GM21447 (cell line): ENCODE measurements around the gene ABCA5.
"Not testable (repeated sequence)": the region's sequence is repeated elsewhere in the genome, so short reads cannot be mapped to it uniquely, and the experiment has no call there.

Experiments
- ATAC-seq: cut with Tn5 transposase; IDR thresholded peaks from one replicate; pipeline ENCODE4 v1.9.1; 2021; ENCODE audit not compliant: unreplicated experiment

Gene ABCA5

DNA sequence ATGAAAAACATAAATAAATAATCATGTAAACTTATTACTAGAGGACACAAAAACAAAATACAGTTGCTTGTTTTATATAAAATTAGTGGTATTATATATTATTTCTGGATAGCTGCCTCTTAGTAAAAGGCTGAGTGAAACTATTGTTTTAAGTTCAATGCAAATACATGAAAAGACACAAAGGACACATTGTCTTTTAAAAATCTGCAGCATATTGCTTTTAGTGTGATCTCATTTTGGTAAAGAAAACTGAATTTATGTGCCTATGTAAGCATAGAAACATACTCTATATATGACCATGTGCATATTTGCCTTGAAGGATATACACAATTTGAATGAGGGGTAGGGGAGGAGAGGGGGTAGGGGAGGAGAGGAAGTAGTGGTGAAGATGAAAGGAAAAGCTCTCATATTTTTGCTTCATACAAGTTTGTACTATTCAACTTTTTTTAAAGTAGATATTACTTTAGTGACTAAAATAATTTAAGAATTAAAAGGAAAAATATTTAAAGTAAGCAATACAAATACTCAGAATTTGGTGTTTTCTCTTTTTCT lies 104.2 kb downstream of the ABCA5 start:
- ATAC-seq: no peak

DNA sequence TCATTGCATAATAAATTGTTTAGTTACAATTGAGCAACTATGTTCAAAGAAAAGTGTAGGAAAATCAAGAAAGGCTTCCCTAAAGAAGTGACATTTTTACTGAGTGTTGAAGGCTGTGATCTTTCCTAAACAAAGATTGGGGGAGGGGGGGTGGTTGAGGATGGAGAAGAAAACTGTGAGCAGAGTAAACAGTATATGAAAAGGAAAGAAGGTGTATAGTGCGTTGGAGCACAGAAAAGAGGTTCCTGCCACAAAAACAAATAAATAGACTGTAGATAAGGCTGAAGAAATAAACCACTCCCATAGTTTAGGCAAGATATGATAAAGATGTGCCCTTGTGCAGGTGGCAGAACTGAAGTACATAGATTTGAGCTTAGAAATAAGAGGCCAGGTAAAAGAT lies 106.8 kb downstream of the ABCA5 start:
- no peak for ATAC-seq

DNA sequence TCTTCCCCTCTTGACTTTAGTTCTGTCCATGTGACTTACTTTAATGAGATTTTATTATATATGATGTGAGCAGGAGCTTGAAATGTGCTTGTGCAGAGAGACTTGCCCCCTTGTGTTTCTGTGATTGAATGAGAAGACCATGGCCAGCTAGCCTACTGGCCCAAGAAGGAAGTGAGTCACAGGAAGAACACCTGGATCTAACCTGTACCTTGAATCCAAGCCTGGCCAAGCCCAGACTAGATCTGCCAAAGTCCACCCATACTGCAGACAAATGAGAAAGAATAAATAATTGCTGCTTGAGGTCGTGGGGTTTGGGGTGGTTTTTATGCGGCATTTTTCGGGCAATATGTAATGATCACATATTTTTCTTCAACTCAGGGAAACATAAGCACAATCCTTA lies 107.9 kb downstream of the ABCA5 start:
- no peak for ATAC-seq

DNA sequence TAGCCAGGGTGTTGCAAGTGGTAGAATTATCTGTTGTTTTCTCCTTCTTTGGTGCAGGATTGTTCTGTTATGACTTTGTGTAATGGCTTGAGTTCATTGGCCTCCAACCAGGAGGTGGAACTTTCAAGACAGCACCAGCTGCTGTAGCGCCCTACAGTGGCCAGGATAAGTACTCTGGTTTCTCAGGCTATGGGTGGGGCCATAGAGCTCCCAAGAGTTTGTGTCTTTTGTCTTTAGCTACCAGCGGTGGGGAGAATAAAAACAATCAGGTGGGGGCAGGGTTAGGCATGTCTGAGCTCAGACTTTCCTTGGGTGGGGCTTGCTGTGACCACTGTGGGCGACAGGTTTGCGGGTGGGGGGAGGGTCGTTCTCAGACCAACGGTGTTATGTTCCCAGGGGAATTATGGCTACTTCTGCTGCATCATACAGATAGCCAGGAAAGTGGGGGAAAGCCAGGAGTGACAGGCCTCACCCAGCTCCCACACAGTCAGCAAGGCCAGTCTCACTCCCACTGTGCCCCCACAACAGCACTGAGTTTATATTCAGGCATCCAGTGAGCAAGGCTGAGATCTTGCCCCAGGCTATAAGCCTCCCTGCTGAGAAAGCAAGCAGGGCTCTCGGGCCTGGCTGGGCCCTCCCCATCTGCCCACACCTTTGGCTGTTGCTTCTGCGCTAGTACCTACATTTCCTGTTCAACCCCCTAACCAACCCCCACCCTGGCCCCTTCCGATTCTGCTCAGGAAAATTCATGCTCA lies 113.7 kb downstream of the ABCA5 start:
- ATAC-seq: no peak

DNA sequence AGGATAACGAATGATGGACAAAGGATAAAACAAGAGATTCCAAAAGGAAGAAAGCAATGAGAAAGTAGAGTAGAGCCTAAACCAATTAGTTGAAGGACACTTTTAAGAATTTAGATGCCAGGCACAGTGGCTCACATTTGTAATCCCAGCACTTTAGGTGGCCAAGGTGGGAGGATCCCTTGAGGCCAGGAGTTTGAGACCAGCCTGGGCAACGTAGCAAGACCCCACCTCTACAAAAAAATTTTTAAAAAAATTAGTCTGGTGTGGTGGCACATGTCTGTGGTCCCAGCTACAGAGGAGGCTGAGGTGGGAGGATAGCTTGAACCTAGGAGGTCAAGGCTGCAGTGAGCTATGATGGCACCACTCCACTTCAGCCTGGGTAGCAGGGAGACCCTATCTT lies 118.3 kb downstream of the ABCA5 start:
- ATAC-seq: no peak

DNA sequence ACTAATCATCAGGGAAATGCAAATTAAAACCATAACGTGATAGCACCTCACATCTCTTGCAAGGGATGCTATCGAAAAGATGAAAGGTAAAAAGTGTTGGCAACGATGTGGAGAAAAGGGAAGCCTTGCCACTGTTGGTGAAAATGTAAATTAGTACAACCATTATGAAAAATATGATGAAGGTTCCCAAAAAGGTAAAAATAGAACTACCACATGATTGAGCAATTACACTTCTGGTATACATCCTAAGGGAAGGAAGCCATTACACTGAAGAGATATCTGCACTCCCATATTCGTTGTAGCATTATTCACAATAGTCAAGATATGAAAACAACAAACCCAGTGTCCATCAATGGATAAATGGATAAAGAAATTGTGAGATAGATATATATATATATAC lies 119.8 kb downstream of the ABCA5 start:
- ATAC-seq: no peak

DNA sequence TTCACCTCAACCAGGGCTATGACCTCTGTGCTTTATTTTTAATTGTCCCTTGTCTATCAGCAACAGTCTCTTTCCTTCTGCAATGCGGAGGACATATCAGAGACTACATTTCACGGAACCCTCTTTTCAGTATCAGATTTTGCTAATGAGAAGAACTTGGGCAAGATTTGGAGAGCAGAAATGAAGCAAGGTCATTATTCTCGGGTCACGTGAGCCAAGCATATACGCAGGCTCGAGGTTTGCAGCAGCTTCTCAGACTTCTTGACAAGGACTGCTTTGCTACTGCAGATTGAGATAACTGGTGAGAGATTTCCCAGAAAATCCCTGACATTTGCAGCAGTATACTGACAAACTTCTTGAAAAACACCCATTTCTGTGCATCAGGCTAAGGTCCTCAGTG lies 128.7 kb downstream of the ABCA5 start:
- no peak for ATAC-seq

DNA sequence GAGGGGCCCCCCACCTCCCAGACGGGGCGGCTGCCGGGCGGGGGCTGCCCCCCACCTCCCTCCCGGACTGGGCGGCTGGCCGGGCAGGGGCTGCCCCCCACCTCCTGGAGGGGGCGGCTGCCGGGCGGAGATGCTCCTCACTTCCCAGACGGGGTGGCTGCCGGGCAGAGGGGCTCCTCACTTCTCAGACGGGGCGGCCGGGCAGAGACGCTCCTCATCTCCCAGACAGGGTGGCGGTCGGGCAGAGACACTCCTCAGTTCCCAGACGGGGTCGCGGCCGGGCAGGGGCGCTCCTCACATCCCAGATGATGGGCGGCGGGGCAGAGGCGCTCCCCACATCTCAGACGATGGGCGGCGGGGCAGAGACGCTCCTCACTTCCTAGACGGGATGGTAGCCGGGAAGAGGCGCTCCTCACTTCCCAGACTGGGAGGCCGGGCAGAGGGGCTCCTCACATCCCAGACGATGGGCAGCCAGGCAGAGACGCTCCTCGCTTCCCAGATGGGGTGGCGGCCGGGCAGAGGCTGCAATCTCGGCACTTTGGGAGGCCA lies 130.8 kb downstream of the ABCA5 start:
- ATAC-seq: not testable (repeated sequence)
